ENCODE measurements around the gene ASB2. TPM values are rescaled to one million over a fixed set of nuclear protein-coding genes. Genes with fewer than 3 reads are reported as not detected.

ASB2 gene
- total RNA-seq, 1 experiment from 2014 or later: not detected

GRCh38 chr14:93953263-93953662 is 23.1 kb downstream of the ASB2 start:
- ATAC-seq (peak; percentile 67), DNase-seq (ENCODE audit: low read depth, low spot score) (no peak)
- TF ChIP-seq CTCF (IDR thresholded peaks at IDR 0.05 in 2 of 3, conservative IDR thresholded peaks at IDR 0.05 in 1 of 3; ENCODE audit: borderline replicate concordance in 1 of 3, insufficient read depth in 1 of 3, low read depth in 2 of 3, low read length in 2 of 3) (peak in 2 of 3 experiments; percentile 35 to 39; a peak in 4 of 6 replicates), POLR2AphosphoS5 (IDR thresholded peaks at IDR 0.05; ENCODE audit: low read depth, low read length) (no peak)
- ChIA-PET POLR2A (no interaction called here), CTCF (interaction anchor here (0.9 to 2.7 kb wide), 3 partner anchors 13 to 183 kb away, joined by 3 to 13 read pairs (median 8); no protein-coding TSS in a partner anchor), RAD21 (ENCODE audit: low non-redundant PET in 1 of 2, low total read pairs in 2 of 2, uncharacterized antibody in 2 of 2, unreplicated experiment in 2 of 2) (no interaction called here)
- Histone ChIP-seq H3K9ac (ENCODE audit: low read length) (no peak overlapping the region), H3K79me2 (ENCODE audit: insufficient read depth, low read length) (no peaks in the 10 kb centered on the region), H3K27me3 (ENCODE audit: insufficient read depth, low read length) (no peaks in the 10 kb centered on the region), H2AFZ (ENCODE audit: low read depth, low read length, poor library complexity, severe bottlenecking) (no peak overlapping the region), H4K20me1 (ENCODE audit: insufficient read depth) (no peaks in the 10 kb centered on the region), H3K4me2 (ENCODE audit: low read length) (peak overlapping the region; percentile 27; the same call in 1 of the 2 replicates), H3K9me3 (ENCODE audit: control insufficient read depth in 1 of 2, insufficient read depth in 1 of 2, low read depth in 1 of 2, low read length in 2 of 2) (no peaks in the 10 kb centered on the region), H3K27ac (ENCODE audit: low read depth, low read length) (no peak overlapping the region), H3K4me1 (ENCODE audit: control insufficient read depth in 1 of 2, insufficient read depth in 2 of 2, low read length in 2 of 2) (peaks cover 12 to 62% of the 10 kb centered on the region in 2 experiments; a peak in 3 of 4 replicates), H3K9me2 (ENCODE audit: insufficient read depth) (no peaks in the 10 kb centered on the region), H3K36me3 (ENCODE audit: control insufficient read depth in 1 of 2, insufficient read depth in 2 of 2, low read length in 2 of 2) (no peaks in the 10 kb centered on the region), H3K4me3 (replicated peaks in 1 of 2; ENCODE audit: low read depth in 1 of 2, low read length in 2 of 2) (no peak overlapping the region)
- intact Hi-C loops (cut with micrococcal nuclease): no loop called here
- no TSS peak for BruUV-seq (replicated peaks)

GRCh38 chr14:93952829-93953228 is 23.5 kb downstream of the ASB2 start:
- H3K4me1 ChIP-seq (ENCODE audit: control insufficient read depth in 1 of 2, insufficient read depth in 2 of 2, low read length in 2 of 2): peaks cover 12 to 57% of the 10 kb centered on the region in 2 experiments; a peak in 3 of 4 replicates
- H3K9me2 ChIP-seq (ENCODE audit: insufficient read depth): no peaks in the 10 kb centered on the region
- peak overlapping the region; percentile 24; the same call in 1 of the 2 replicates for H3K4me2 ChIP-seq (ENCODE audit: low read length)
- H4K20me1 ChIP-seq (ENCODE audit: insufficient read depth): no peaks in the 10 kb centered on the region
- TF ChIP-seq YY1 (IDR thresholded peaks at IDR 0.05; ENCODE audit: extremely low read depth, insufficient replicate concordance, low read depth, low read length): no peak
- TF ChIP-seq FOSL1 (IDR thresholded peaks at IDR 0.05; ENCODE audit: low read depth): no peak
- no peak for TF ChIP-seq CEBPB (IDR thresholded peaks at IDR 0.05; ENCODE audit: low read depth)
- TF ChIP-seq SP1 (IDR thresholded peaks at IDR 0.05; ENCODE audit: low read depth): no peak
- TF ChIP-seq ZBTB33 (IDR thresholded peaks at IDR 0.05; ENCODE audit: extremely low read depth, insufficient replicate concordance, low read length): no peak
- TF ChIP-seq ZFX (IDR thresholded peaks at IDR 0.05): no peak
- TF ChIP-seq RAD21 (IDR thresholded peaks at IDR 0.05; ENCODE audit: low read depth): no peak
- H3K79me2 ChIP-seq (ENCODE audit: insufficient read depth, low read length): no peaks in the 10 kb centered on the region
- POLR2A ChIA-PET: no interaction called here
- no peak overlapping the region for H3K4me3 ChIP-seq (replicated peaks in 1 of 2; ENCODE audit: low read depth in 1 of 2, low read length in 2 of 2)
- ATAC-seq (peak; percentile 46), DNase-seq (ENCODE audit: low read depth, low spot score) (no peak)
- CTCF ChIA-PET: interaction anchor here (0.9 to 2.7 kb wide), 4 partner anchors 11 to 184 kb away, joined by 3 to 13 read pairs (median 6); no protein-coding TSS in a partner anchor
- no peak overlapping the region for H2AFZ ChIP-seq (ENCODE audit: low read depth, low read length, poor library complexity, severe bottlenecking)
- RAD21 ChIA-PET (ENCODE audit: low non-redundant PET in 1 of 2, low total read pairs in 2 of 2, uncharacterized antibody in 2 of 2, unreplicated experiment in 2 of 2): no interaction called here
- no TSS peak for BruUV-seq (replicated peaks)
- no peaks in the 10 kb centered on the region for H3K27me3 ChIP-seq (ENCODE audit: insufficient read depth, low read length)
- no peaks in the 10 kb centered on the region for H3K36me3 ChIP-seq (ENCODE audit: control insufficient read depth in 1 of 2, insufficient read depth in 2 of 2, low read length in 2 of 2)
- no peaks in the 10 kb centered on the region for H3K9me3 ChIP-seq (ENCODE audit: control insufficient read depth in 1 of 2, insufficient read depth in 1 of 2, low read depth in 1 of 2, low read length in 2 of 2)
- H3K27ac ChIP-seq (ENCODE audit: low read depth, low read length): no peak overlapping the region
- intact Hi-C loops (cut with micrococcal nuclease): no loop called here
- no peak overlapping the region for H3K9ac ChIP-seq (ENCODE audit: low read length)

Measured in HCT116 (cell line).